Measurements from ENCODE around the gene PLXNC1. TPM values are rescaled to one million over a fixed set of nuclear protein-coding genes. Genes with fewer than 3 reads are reported as not detected.

Gene PLXNC1
- total and polyA plus RNA-seq, 2 donors (not counting 1 experiment from before 2014, with no cell fraction given), result 15.1 to 86.9 TPM

GRCh38 chr12:94146166-94146936 is 2.0 kb upstream of the PLXNC1 start:
- DNase-seq (ENCODE audit: low read depth in 2 of 2), result no peak
- H3K4me2 ChIP-seq (ENCODE audit: extremely low read depth, insufficient read depth, low read length), result no peak overlapping the region
- no peaks in the 10 kb centered on the region for H3K36me3 ChIP-seq (ENCODE audit: control insufficient read depth, insufficient read depth, low read length)
- TF ChIP-seq EZH2 (IDR thresholded peaks at IDR 0.05; ENCODE audit: low read length, missing control alignments), result peak; percentile 29
- no peak for TF ChIP-seq CTCF (conservative IDR thresholded peaks at IDR 0.05 in 1 of 2, IDR thresholded peaks at IDR 0.05 in 1 of 2; ENCODE audit: low read depth in 1 of 2, low read length in 2 of 2)
- no peak overlapping the region for H2AFZ ChIP-seq (ENCODE audit: low read length)
- no peak overlapping the region for H3K4me3 ChIP-seq (replicated peaks in 1 of 4; ENCODE audit: control extremely low read depth in 1 of 4, insufficient read depth in 1 of 4, low read depth in 3 of 4, low read length in 4 of 4)
- H3K9me3 ChIP-seq (ENCODE audit: control insufficient read depth, insufficient read depth, low read depth, low read length), result no peaks in the 10 kb centered on the region
- H3K9ac ChIP-seq (ENCODE audit: insufficient read depth, low read length), result no peak overlapping the region
- H4K20me1 ChIP-seq (ENCODE audit: control insufficient read depth, extremely low read depth, insufficient read depth, low read length), result no peaks in the 10 kb centered on the region
- H3K27me3 ChIP-seq (ENCODE audit: control insufficient read depth, insufficient read depth, low read length), result peaks cover 65% of the 10 kb centered on the region
- no peaks in the 10 kb centered on the region for H3K4me1 ChIP-seq (ENCODE audit: control insufficient read depth, extremely low read depth, insufficient read depth, low read length)
- no peaks in the 10 kb centered on the region for H3K79me2 ChIP-seq (ENCODE audit: control insufficient read depth, insufficient read depth, low read length)
- no peak overlapping the region for H3K27ac ChIP-seq (ENCODE audit: insufficient read depth, low read length)

GRCh38 chr12:94147387-94147990 is 888 bp upstream of the PLXNC1 start:
- Histone ChIP-seq H3K36me3 (ENCODE audit: control insufficient read depth, insufficient read depth, low read length) (no peaks in the 10 kb centered on the region), H4K20me1 (ENCODE audit: control insufficient read depth, extremely low read depth, insufficient read depth, low read length) (no peaks in the 10 kb centered on the region), H3K4me1 (ENCODE audit: control insufficient read depth, extremely low read depth, insufficient read depth, low read length) (no peaks in the 10 kb centered on the region), H3K79me2 (ENCODE audit: control insufficient read depth, insufficient read depth, low read length) (no peaks in the 10 kb centered on the region), H3K4me2 (ENCODE audit: extremely low read depth, insufficient read depth, low read length) (peak overlapping the region; percentile 86), H3K9me3 (ENCODE audit: control insufficient read depth, insufficient read depth, low read depth, low read length) (no peaks in the 10 kb centered on the region), H3K4me3 (replicated peaks in 1 of 4; ENCODE audit: control extremely low read depth in 1 of 4, insufficient read depth in 1 of 4, low read depth in 3 of 4, low read length in 4 of 4) (peak overlapping the region; percentile 6 to 66 (median 34)), H3K27ac (ENCODE audit: insufficient read depth, low read length) (no peak overlapping the region), H2AFZ (ENCODE audit: low read length) (no peak overlapping the region), H3K27me3 (ENCODE audit: control insufficient read depth, insufficient read depth, low read length) (peaks cover 72% of the 10 kb centered on the region), H3K9ac (ENCODE audit: insufficient read depth, low read length) (no peak overlapping the region)
- TF ChIP-seq EZH2 (IDR thresholded peaks at IDR 0.05; ENCODE audit: low read length, missing control alignments) (peak; percentile 79), CTCF (conservative IDR thresholded peaks at IDR 0.05 in 1 of 2, IDR thresholded peaks at IDR 0.05 in 1 of 2; ENCODE audit: low read depth in 1 of 2, low read length in 2 of 2) (no peak)
- no peak for DNase-seq (ENCODE audit: low read depth in 2 of 2)

- Histone ChIP-seq H4K20me1 (ENCODE audit: control insufficient read depth, extremely low read depth, insufficient read depth, low read length) (no peaks in the 10 kb centered on the region), H3K4me1 (ENCODE audit: control insufficient read depth, extremely low read depth, insufficient read depth, low read length) (no peaks in the 10 kb centered on the region), H3K36me3 (ENCODE audit: control insufficient read depth, insufficient read depth, low read length) (no peaks in the 10 kb centered on the region), H3K9me3 (ENCODE audit: control insufficient read depth, insufficient read depth, low read depth, low read length) (no peaks in the 10 kb centered on the region), H3K9ac (ENCODE audit: insufficient read depth, low read length) (no peak overlapping the region), H3K27me3 (ENCODE audit: control insufficient read depth, insufficient read depth, low read length) (peaks cover 74% of the 10 kb centered on the region), H3K27ac (ENCODE audit: insufficient read depth, low read length) (no peak overlapping the region), H3K4me2 (ENCODE audit: extremely low read depth, insufficient read depth, low read length) (peak overlapping the region; percentile 50), H2AFZ (ENCODE audit: low read length) (no peak overlapping the region), H3K4me3 (replicated peaks in 1 of 4; ENCODE audit: control extremely low read depth in 1 of 4, insufficient read depth in 1 of 4, low read depth in 3 of 4, low read length in 4 of 4) (peak overlapping the region in 3 of 4 experiments; percentile 24 to 66 (median 36)), H3K79me2 (ENCODE audit: control insufficient read depth, insufficient read depth, low read length) (no peaks in the 10 kb centered on the region)
- no peak for DNase-seq (ENCODE audit: low read depth in 2 of 2)
- no peak for TF ChIP-seq EZH2 (IDR thresholded peaks at IDR 0.05; ENCODE audit: low read length, missing control alignments)
- no peak for TF ChIP-seq CTCF (conservative IDR thresholded peaks at IDR 0.05 in 1 of 2, IDR thresholded peaks at IDR 0.05 in 1 of 2; ENCODE audit: low read depth in 1 of 2, low read length in 2 of 2)
Observed at GRCh38 chr12:94148739-94149118, 352 bp downstream of the PLXNC1 start.

All from fibroblast of lung (primary cell).